Measurements from ENCODE around the gene ZNF558.

DNA sequence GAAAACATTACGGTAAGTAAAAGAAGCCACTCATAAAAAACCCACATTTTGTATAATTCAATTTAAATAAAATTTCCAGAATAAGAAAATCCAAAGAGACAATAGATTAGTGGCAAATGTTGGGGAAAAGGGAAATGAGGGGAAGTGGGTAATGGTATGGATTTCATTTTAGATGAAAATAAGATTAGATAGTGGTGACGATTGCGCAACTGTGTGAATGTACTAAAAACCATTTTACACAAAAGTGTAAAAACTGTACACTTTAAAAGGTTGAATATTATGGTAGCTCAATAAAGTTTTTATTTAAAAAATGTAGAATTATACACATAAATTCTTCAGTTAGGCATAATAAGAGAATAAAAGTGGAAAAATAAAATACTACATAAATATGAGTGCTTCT is 3.8 kb upstream of the ZNF558 start:
- TF ChIP-seq, protein P1, sequence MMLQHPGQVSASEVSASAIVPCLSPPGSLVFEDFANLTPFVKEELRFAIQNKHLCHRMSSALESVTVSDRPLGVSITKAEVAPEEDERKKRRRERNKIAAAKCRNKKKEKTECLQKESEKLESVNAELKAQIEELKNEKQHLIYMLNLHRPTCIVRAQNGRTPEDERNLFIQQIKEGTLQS (CRISPR knock-in tag; conservative IDR thresholded peaks at IDR 0.05): no peak
- TF ChIP-seq, protein P2, sequence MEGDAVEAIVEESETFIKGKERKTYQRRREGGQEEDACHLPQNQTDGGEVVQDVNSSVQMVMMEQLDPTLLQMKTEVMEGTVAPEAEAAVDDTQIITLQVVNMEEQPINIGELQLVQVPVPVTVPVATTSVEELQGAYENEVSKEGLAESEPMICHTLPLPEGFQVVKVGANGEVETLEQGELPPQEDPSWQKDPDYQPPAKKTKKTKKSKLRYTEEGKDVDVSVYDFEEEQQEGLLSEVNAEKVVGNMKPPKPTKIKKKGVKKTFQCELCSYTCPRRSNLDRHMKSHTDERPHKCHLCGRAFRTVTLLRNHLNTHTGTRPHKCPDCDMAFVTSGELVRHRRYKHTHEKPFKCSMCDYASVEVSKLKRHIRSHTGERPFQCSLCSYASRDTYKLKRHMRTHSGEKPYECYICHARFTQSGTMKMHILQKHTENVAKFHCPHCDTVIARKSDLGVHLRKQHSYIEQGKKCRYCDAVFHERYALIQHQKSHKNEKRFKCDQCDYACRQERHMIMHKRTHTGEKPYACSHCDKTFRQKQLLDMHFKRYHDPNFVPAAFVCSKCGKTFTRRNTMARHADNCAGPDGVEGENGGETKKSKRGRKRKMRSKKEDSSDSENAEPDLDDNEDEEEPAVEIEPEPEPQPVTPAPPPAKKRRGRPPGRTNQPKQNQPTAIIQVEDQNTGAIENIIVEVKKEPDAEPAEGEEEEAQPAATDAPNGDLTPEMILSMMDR (IDR thresholded peaks at IDR 0.05): no peak
